GM23338 (cell line): ENCODE data around the gene BICDL1. TPM values are rescaled to one million over a fixed set of nuclear protein-coding genes. Genes with fewer than 3 reads are reported as not detected.

Experiments
- ATAC-seq: fragments of 200-7000 bp; cut with Tn5 transposase; 3 replicates; pipeline ENCODE4 v1.9.1; 2020
- DNase-seq: peaks from one replicate; pipeline ENCODE4 v3.0.0-alpha.2; 2015; ENCODE audit warnings: low spot score
- H2AFZ ChIP-seq: fragments of 200-600 bp; sonication (generic); 2 replicates; pipeline ENCODE4 v1.8.0; 2016; ENCODE audit warnings: antibody characterized with exemption, mild to moderate bottlenecking, moderate library complexity
- H3F3A ChIP-seq: fragments of 200-600 bp; sonication (generic); replicated peaks from 2 replicates; pipeline ENCODE4 v1.8.0; 2017; ENCODE audit warnings: antibody characterized with exemption, mixed run types, low read depth
- H3K27ac ChIP-seq: fragments of 200-600 bp; sonication (generic); 2 replicates; pipeline ENCODE4 v1.6.1; 2016; ENCODE audit warnings: low read depth
- H3K27me3 ChIP-seq: fragments of 200-600 bp; sonication (generic); 2 replicates; pipeline ENCODE4 v1.8.0; 2016; ENCODE audit warnings: mild to moderate bottlenecking, mixed run types, moderate library complexity; ENCODE audit not compliant: insufficient read depth
- H3K36me3 ChIP-seq: fragments of 200-600 bp; sonication (generic); 2 replicates; pipeline ENCODE4 v1.8.0; 2016; ENCODE audit warnings: mild to moderate bottlenecking; ENCODE audit not compliant: insufficient read depth
- H3K4me1 ChIP-seq: fragments of 200-600 bp; sonication (generic); 2 replicates; pipeline ENCODE4 v1.8.0; 2016; ENCODE audit warnings: mild to moderate bottlenecking, moderate library complexity; ENCODE audit not compliant: insufficient read depth
- H3K4me2 ChIP-seq: fragments of 200-600 bp; sonication (generic); 2 replicates; pipeline ENCODE4 v1.7.1; 2017; ENCODE audit warnings: mixed run types
- H3K4me3 ChIP-seq: fragments of 200-600 bp; sonication (generic); 2 replicates; pipeline ENCODE4 v1.6.1; 2016; ENCODE audit warnings: mixed run types
- H3K79me2 ChIP-seq: fragments of 200-600 bp; sonication (generic); replicated peaks from 2 replicates; pipeline ENCODE4 v1.8.0; 2017; ENCODE audit warnings: mild to moderate bottlenecking; ENCODE audit not compliant: insufficient read depth
- H3K9me2 ChIP-seq: fragments of 200-600 bp; sonication (generic); 2 replicates; pipeline ENCODE4 v1.8.0; 2017; ENCODE audit not compliant: insufficient read depth
- H4K20me1 ChIP-seq: fragments of 200-600 bp; sonication (generic); replicated peaks from 2 replicates; pipeline ENCODE4 v1.8.0; 2017; ENCODE audit warnings: mild to moderate bottlenecking; ENCODE audit not compliant: insufficient read depth
- H3K27ac Mint-ChIP-seq: 2 replicates; pipeline ENCODE4 v1.8.0; 2020; ENCODE audit warnings: inconsistent platforms, mild to moderate bottlenecking, moderate library complexity, mixed read lengths
- H3K27me3 Mint-ChIP-seq: 3 replicates; pipeline ENCODE4 v1.8.0; 2022; ENCODE audit warnings: low read depth, mild to moderate bottlenecking, moderate library complexity, mixed read lengths, inconsistent platforms; ENCODE audit not compliant: insufficient read depth, poor library complexity
- H3K36me3 Mint-ChIP-seq: 3 replicates; pipeline ENCODE4 v1.8.0; 2021; ENCODE audit warnings: low read depth, mild to moderate bottlenecking, inconsistent platforms, moderate library complexity, mixed read lengths
- H3K4me1 Mint-ChIP-seq: 3 replicates; pipeline ENCODE4 v1.8.0; 2020; ENCODE audit warnings: mild to moderate bottlenecking, inconsistent platforms, mixed read lengths
- H3K4me3 Mint-ChIP-seq: 3 replicates; pipeline ENCODE4 v1.8.0; 2021; ENCODE audit warnings: moderate library complexity, mild to moderate bottlenecking, inconsistent platforms, mixed read lengths
- H3K9me3 Mint-ChIP-seq: 3 replicates; pipeline ENCODE4 v1.8.0; 2020; ENCODE audit warnings: moderate library complexity, mild to moderate bottlenecking, inconsistent platforms, mixed read lengths
- CREB1 ChIP-seq: fragments of 250-450 bp; sonication (Bioruptor Pico); IDR thresholded peaks from 2 replicates; pipeline ENCODE4 v1.5.0; 2020; ENCODE audit warnings: low read depth, mild to moderate bottlenecking, moderate library complexity
- EZH2phosphoT487 ChIP-seq: fragments of 200-600 bp; sonication (generic); IDR thresholded peaks from one replicate; pipeline ENCODE4 v1.8.1; 2018; ENCODE audit warnings: antibody characterized with exemption; ENCODE audit not compliant: unreplicated experiment
- JUNB ChIP-seq: IDR thresholded peaks from one replicate; pipeline ENCODE4 v1.6.1; 2016; ENCODE audit warnings: antibody characterized with exemption; ENCODE audit not compliant: unreplicated experiment
- NANOG ChIP-seq: IDR thresholded peaks from 2 replicates; pipeline ENCODE4 v1.6.1; 2016; ENCODE audit warnings: antibody characterized with exemption, borderline replicate concordance
- POLR2AphosphoS5 ChIP-seq: IDR thresholded peaks from 2 replicates; pipeline ENCODE4 v1.6.1; 2016; ENCODE audit warnings: antibody characterized with exemption, low read depth
- ZNF331 ChIP-seq: fragments of 250-450 bp; sonication (Bioruptor Pico); IDR thresholded peaks from 2 replicates; pipeline ENCODE4 v1.5.0; 2020; ENCODE audit warnings: low read depth, mild to moderate bottlenecking, moderate library complexity
- polyA plus RNA-seq: library from polyadenylated mRNA; unstranded; fragments of >200 nt; fragmentation: Nextera tagmentation; extraction: Ambion mirVana; gene quantifications from 2 replicates; pipeline ENCODE4 v1.2.1, GENCODE V29; 2016
- total RNA-seq: library from RNA; depleted of rRNA; stranded (reverse); fragments of >200 nt; shearing (Covaris generic); gene quantifications from 2 replicates; pipeline ENCODE4 v1.2.3, GENCODE V29; 2014
- TF ChIP-seq, protein P1 (sequence below), 2 experiments: fragments of 200-600 bp in 1 of 2; sonication (generic) in 1 of 2; conservative IDR thresholded peaks; 2 replicates each; pipeline versions ENCODE4 v1.5.1 to v1.6.1; 2016 to 2017; ENCODE audit warnings: antibody characterized with exemption in 2 of 2, low read depth in 2 of 2, mild to moderate bottlenecking in 2 of 2, moderate library complexity in 1 of 2
- TF ChIP-seq, protein P2 (sequence below): fragments of 250-450 bp; sonication (Bioruptor Pico); IDR thresholded peaks from 2 replicates; pipeline ENCODE4 v1.5.0; 2020; ENCODE audit warnings: mild to moderate bottlenecking, moderate library complexity

The BICDL1 gene
- total and polyA plus RNA-seq, 2 experiments from 2014 or later: 14.0 to 25.7 TPM

DNA sequence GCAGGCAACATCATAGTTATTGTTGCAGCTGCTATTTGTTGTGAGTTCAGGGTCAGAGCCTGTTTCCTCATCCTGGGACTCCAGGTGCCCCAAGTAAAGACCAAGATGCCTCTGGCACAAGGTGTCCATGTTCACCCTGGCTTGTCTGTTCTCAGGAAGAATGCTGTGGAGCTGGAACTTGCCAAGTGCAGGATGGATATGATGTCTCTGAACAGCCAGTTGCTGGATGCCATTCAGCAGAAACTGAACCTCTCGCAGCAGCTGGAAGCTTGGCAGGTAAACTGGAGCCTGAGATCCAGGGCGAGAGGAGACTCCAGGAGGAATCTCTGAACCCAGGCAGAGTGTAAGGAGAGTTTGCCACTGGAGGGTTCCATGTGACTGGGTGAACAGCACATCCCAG, 100.8 kb downstream of the BICDL1 start (continued):
- TF ChIP-seq, protein P1, sequence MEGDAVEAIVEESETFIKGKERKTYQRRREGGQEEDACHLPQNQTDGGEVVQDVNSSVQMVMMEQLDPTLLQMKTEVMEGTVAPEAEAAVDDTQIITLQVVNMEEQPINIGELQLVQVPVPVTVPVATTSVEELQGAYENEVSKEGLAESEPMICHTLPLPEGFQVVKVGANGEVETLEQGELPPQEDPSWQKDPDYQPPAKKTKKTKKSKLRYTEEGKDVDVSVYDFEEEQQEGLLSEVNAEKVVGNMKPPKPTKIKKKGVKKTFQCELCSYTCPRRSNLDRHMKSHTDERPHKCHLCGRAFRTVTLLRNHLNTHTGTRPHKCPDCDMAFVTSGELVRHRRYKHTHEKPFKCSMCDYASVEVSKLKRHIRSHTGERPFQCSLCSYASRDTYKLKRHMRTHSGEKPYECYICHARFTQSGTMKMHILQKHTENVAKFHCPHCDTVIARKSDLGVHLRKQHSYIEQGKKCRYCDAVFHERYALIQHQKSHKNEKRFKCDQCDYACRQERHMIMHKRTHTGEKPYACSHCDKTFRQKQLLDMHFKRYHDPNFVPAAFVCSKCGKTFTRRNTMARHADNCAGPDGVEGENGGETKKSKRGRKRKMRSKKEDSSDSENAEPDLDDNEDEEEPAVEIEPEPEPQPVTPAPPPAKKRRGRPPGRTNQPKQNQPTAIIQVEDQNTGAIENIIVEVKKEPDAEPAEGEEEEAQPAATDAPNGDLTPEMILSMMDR (conservative IDR thresholded peaks at IDR 0.05; ENCODE audit: low read depth in 2 of 2): no peak
- TF ChIP-seq, protein P2, sequence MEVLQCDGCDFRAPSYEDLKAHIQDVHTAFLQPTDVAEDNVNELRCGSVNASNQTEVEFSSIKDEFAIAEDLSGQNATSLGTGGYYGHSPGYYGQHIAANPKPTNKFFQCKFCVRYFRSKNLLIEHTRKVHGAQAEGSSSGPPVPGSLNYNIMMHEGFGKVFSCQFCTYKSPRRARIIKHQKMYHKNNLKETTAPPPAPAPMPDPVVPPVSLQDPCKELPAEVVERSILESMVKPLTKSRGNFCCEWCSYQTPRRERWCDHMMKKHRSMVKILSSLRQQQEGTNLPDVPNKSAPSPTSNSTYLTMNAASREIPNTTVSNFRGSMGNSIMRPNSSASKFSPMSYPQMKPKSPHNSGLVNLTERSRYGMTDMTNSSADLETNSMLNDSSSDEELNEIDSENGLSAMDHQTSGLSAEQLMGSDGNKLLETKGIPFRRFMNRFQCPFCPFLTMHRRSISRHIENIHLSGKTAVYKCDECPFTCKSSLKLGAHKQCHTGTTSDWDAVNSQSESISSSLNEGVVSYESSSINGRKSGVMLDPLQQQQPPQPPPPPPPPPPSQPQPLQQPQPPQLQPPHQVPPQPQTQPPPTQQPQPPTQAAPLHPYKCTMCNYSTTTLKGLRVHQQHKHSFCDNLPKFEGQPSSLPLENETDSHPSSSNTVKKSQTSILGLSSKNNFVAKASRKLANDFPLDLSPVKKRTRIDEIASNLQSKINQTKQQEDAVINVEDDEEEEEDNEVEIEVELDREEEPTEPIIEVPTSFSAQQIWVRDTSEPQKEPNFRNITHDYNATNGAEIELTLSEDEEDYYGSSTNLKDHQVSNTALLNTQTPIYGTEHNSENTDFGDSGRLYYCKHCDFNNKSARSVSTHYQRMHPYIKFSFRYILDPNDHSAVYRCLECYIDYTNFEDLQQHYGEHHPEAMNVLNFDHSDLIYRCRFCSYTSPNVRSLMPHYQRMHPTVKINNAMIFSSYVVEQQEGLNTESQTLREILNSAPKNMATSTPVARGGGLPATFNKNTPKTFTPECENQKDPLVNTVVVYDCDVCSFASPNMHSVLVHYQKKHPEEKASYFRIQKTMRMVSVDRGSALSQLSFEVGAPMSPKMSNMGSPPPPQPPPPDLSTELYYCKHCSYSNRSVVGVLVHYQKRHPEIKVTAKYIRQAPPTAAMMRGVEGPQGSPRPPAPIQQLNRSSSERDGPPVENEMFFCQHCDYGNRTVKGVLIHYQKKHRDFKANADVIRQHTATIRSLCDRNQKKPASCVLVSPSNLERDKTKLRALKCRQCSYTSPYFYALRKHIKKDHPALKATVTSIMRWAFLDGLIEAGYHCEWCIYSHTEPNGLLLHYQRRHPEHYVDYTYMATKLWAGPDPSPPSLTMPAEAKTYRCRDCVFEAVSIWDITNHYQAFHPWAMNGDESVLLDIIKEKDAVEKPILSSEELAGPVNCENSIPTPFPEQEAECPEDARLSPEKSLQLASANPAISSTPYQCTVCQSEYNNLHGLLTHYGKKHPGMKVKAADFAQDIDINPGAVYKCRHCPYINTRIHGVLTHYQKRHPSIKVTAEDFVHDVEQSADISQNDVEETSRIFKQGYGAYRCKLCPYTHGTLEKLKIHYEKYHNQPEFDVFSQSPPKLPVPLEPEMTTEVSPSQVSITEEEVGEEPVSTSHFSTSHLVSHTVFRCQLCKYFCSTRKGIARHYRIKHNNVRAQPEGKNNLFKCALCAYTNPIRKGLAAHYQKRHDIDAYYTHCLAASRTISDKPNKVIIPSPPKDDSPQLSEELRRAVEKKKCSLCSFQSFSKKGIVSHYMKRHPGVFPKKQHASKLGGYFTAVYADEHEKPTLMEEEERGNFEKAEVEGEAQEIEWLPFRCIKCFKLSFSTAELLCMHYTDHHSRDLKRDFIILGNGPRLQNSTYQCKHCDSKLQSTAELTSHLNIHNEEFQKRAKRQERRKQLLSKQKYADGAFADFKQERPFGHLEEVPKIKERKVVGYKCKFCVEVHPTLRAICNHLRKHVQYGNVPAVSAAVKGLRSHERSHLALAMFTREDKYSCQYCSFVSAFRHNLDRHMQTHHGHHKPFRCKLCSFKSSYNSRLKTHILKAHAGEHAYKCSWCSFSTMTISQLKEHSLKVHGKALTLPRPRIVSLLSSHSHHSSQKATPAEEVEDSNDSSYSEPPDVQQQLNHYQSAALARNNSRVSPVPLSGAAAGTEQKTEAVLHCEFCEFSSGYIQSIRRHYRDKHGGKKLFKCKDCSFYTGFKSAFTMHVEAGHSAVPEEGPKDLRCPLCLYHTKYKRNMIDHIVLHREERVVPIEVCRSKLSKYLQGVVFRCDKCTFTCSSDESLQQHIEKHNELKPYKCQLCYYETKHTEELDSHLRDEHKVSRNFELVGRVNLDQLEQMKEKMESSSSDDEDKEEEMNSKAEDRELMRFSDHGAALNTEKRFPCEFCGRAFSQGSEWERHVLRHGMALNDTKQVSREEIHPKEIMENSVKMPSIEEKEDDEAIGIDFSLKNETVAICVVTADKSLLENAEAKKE (CRISPR knock-in tag): no peak

DNA sequence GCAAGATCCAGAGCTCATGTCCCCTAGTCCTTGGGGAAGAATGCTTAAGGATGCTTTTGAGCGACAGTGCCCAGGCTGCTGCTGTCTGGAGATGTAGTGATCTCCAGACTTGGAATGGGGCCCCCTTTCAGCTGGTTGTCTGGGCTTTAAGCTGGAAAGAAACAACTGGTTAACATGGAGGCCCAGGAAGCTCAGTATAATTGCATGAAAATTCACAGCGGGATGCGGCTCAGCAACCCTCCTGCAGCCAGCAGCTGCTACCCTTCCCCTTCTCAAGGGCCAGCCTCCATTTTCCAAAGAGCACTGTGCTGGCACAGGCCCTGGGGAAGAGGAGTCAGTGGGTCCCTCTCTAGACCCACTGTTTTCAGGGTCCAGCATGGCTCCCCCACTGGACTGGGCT, 101.2 kb downstream of the BICDL1 start:
- Histone ChIP-seq H3K27me3 (no peaks in the 10 kb centered on the region), H3K27ac (no peak overlapping the region), H3K36me3 (no peaks in the 10 kb centered on the region), H3K4me3 (no peak overlapping the region), H3F3A (peaks cover 31% of the 10 kb centered on the region), H3K9me2 (no peaks in the 10 kb centered on the region), H3K4me1 (peaks cover 45% of the 10 kb centered on the region), H2AFZ (no peak overlapping the region), H4K20me1 (no peaks in the 10 kb centered on the region), H3K4me2 (no peak overlapping the region), H3K79me2 (no peaks in the 10 kb centered on the region)
- peaks cover 72% of the 10 kb centered on the region for H3K4me1 Mint-ChIP-seq
- DNase-seq (no peak), ATAC-seq (no peak)
- no peak overlapping the region for H3K27ac Mint-ChIP-seq
- H3K4me3 Mint-ChIP-seq: no peak overlapping the region
- H3K36me3 Mint-ChIP-seq: peaks cover 19% of the 10 kb centered on the region
- no peaks in the 10 kb centered on the region; the same call in 2 of the 3 replicates for H3K9me3 Mint-ChIP-seq
- peaks cover 19% of the 10 kb centered on the region for H3K27me3 Mint-ChIP-seq
- TF ChIP-seq JUNB: no peak
- no peak for TF ChIP-seq ZNF331 (CRISPR knock-in tag)
- no peak for TF ChIP-seq EZH2phosphoT487
- TF ChIP-seq POLR2AphosphoS5: no peak
- TF ChIP-seq NANOG: no peak
- TF ChIP-seq, protein P2 (CRISPR knock-in tag): no peak
- no peak for TF ChIP-seq CREB1 (CRISPR knock-in tag)
